Gastrocnemius medialis (tissue), 4 donors: ENCODE measurements around the gene NFATC4. TPM values are rescaled to one million over a fixed set of nuclear protein-coding genes. Genes with fewer than 3 reads are reported as not detected.

ENCODE experiments used
- ATAC-seq, 2 donors: fragments of 150-250 bp; one replicate each; pipeline ENCODE4 v1.9.1; 2016
- DNase-seq, 2 donors: peaks; one replicate each; pipeline ENCODE4 v3.0.0-alpha.2; 2019
- H3K27ac ChIP-seq, 4 donors: fragments of 200-600 bp; sonication (generic); 1 replicate in 1 of 4; 2 replicates in 3 of 4; pipeline ENCODE4 v1.5.1; 2016 to 2018; ENCODE audit warnings: mild to moderate bottlenecking in 2 of 4, moderate library complexity in 1 of 4
- H3K27me3 ChIP-seq, 3 donors: fragments of 200-600 bp; sonication (generic) in 2 of 3; 1 replicate in 1 of 3; 2 replicates in 2 of 3; pipeline versions ENCODE4 v1.5.1 to v1.6.0; 2016 to 2019; ENCODE audit warnings: mild to moderate bottlenecking in 1 of 3, moderate library complexity in 1 of 3
- H3K36me3 ChIP-seq, 2 donors: fragments of 200-600 bp; sonication (generic) in 1 of 2; one replicate each; pipeline ENCODE4 v1.5.1; 2017 to 2018
- H3K4me1 ChIP-seq, 2 donors: fragments of 200-600 bp; sonication (generic) in 1 of 2; one replicate each; pipeline ENCODE4 v1.5.1; 2016 to 2017; ENCODE audit warnings: mild to moderate bottlenecking in 2 of 2
- H3K4me3 ChIP-seq, 4 donors: fragments of 200-600 bp; sonication (generic) in 3 of 4; 1 replicate in 1 of 4; 2 replicates in 3 of 4; pipeline ENCODE4 v1.5.1; 2016 to 2019; ENCODE audit warnings: mild to moderate bottlenecking in 2 of 4
- H3K9me3 ChIP-seq, 3 donors: fragments of 200-600 bp; sonication (generic) in 2 of 3; 1 replicate in 1 of 3; 2 replicates in 2 of 3; pipeline ENCODE4 v1.5.1; 2016 to 2019
- CTCF ChIP-seq, 5 experiments: fragments of 450-650 bp in 3 of 5; fragments of 200-600 bp in 2 of 5; sonication (generic) in 2 of 5; IDR thresholded peaks in 4 of 5; conservative IDR thresholded peaks in 1 of 5; 1 replicate in 4 of 5; 2 replicates in 1 of 5; pipeline ENCODE4 v1.5.1; 2016 to 2019; ENCODE audit warnings: antibody characterized with exemption in 5 of 5, mild to moderate bottlenecking in 3 of 5, moderate library complexity in 3 of 5
- POLR2A ChIP-seq, 2 donors: fragments of 450-650 bp; IDR thresholded peaks; one replicate each; pipeline ENCODE4 v1.6.1; 2017; ENCODE audit warnings: antibody characterized with exemption in 2 of 2, mild to moderate bottlenecking in 2 of 2, moderate library complexity in 2 of 2
- in situ Hi-C, 4 donors: fragments of 200-750 bp; cut with MboI; loops; one replicate each; pipeline versions ENCODE4 v1.15.0 to v1.8.0; 2017; ENCODE audit warnings: low sequenced_read_pairs in 4 of 4
- intact Hi-C: fragments of 100-400 bp; cut with DNase I; formaldehyde crosslinking; loops from one replicate; pipeline ENCODE4 v1.15.1; 2023; ENCODE audit warnings: low total_unique reads
- total RNA-seq, 4 donors: library from RNA; depleted of rRNA; stranded (reverse); fragments of >200 nt; gene quantifications; one replicate each; pipeline versions ENCODE4 v1.1.0 to v1.2.3, GENCODE V29; 2016

Gene NFATC4
- total RNA-seq, 4 donors from 2014 or later: 4.6 to 13.2 (median 7.5) TPM

- DNase-seq (no peak), ATAC-seq (no peak)
- H3K27me3 ChIP-seq: peaks cover 7 to 20% (median 12%) of the 10 kb centered on the region in 3 donors
- no peaks in the 10 kb centered on the region for H3K36me3 ChIP-seq
- in situ Hi-C loops: no loop called here
- intact Hi-C loops: no loop called here
- H3K4me1 ChIP-seq: peaks cover 0 to under 1% of the 10 kb centered on the region in 2 donors
- no peaks in the 10 kb centered on the region for H3K9me3 ChIP-seq
- H3K4me3 ChIP-seq: no peak overlapping the region
- H3K27ac ChIP-seq: no peak overlapping the region
- TF ChIP-seq CTCF (IDR thresholded peaks at IDR 0.05 in 4 of 5, conservative IDR thresholded peaks at IDR 0.05 in 1 of 5) (no peak), POLR2A (IDR thresholded peaks at IDR 0.05) (no peak)
Measured at GRCh38 chr14:24394275-24394674, 26.3 kb downstream of the NFATC4 start.

GRCh38 chr14:24395609-24396582 lies 27.9 kb downstream of the NFATC4 start:
- Histone ChIP-seq H3K9me3 (no peaks in the 10 kb centered on the region), H3K4me3 (no peak overlapping the region), H3K27me3 (peaks cover 6 to 21% (median 9%) of the 10 kb centered on the region in 3 donors), H3K4me1 (peaks cover 3 to 9% of the 10 kb centered on the region in 2 donors), H3K27ac (no peak overlapping the region), H3K36me3 (no peaks in the 10 kb centered on the region)
- no peak for DNase-seq
- in situ Hi-C loops (no loop called here), intact Hi-C loops (no loop called here)
- ATAC-seq: no peak
- no peak for TF ChIP-seq POLR2A (IDR thresholded peaks at IDR 0.05)
- no peak for TF ChIP-seq CTCF (IDR thresholded peaks at IDR 0.05 in 4 of 5, conservative IDR thresholded peaks at IDR 0.05 in 1 of 5)

GRCh38 chr14:24397639-24398292 lies 29.8 kb downstream of the NFATC4 start:
- H3K9me3 ChIP-seq: no peaks in the 10 kb centered on the region
- DNase-seq (no peak), ATAC-seq (no peak)
- intact Hi-C loops (no loop called here), in situ Hi-C loops (no loop called here)
- no peaks in the 10 kb centered on the region for H3K36me3 ChIP-seq
- H3K27me3 ChIP-seq: peaks cover 0 to 10% (median 1%) of the 10 kb centered on the region in 3 donors
- H3K4me1 ChIP-seq: peaks cover 6 to 14% of the 10 kb centered on the region in 2 donors
- H3K4me3 ChIP-seq: peak overlapping the region in 3 of 4 donors; percentile 57 to 60 (median 57)
- peak overlapping the region; percentile 55 to 73 (median 70) for H3K27ac ChIP-seq
- TF ChIP-seq CTCF (IDR thresholded peaks at IDR 0.05 in 4 of 5, conservative IDR thresholded peaks at IDR 0.05 in 1 of 5) (no peak), POLR2A (IDR thresholded peaks at IDR 0.05) (no peak)

- peaks cover 8 to 19% of the 10 kb centered on the region in 2 donors for H3K4me1 ChIP-seq
- H3K9me3 ChIP-seq: no peaks in the 10 kb centered on the region
- H3K4me3 ChIP-seq: peak overlapping the region; percentile 57 to 69 (median 58)
- H3K27me3 ChIP-seq: peaks cover 0 to 10% (median 0%) of the 10 kb centered on the region in 3 donors
- ATAC-seq: no peak
- H3K27ac ChIP-seq: peak overlapping the region; percentile 55 to 73 (median 70)
- no peak for DNase-seq
- intact Hi-C loops (no loop called here), in situ Hi-C loops (no loop called here)
- H3K36me3 ChIP-seq: no peaks in the 10 kb centered on the region
- TF ChIP-seq CTCF (IDR thresholded peaks at IDR 0.05 in 4 of 5, conservative IDR thresholded peaks at IDR 0.05 in 1 of 5): no peak
- TF ChIP-seq POLR2A (IDR thresholded peaks at IDR 0.05): no peak
Measured at GRCh38 chr14:24398293-24398652, 30.3 kb downstream of the NFATC4 start.
